ENCODE data around the gene CROCC2.
A peak's percentile ranks its signal among the peaks of the same experiment; 100 is the strongest.

CROCC2 gene

DNA sequence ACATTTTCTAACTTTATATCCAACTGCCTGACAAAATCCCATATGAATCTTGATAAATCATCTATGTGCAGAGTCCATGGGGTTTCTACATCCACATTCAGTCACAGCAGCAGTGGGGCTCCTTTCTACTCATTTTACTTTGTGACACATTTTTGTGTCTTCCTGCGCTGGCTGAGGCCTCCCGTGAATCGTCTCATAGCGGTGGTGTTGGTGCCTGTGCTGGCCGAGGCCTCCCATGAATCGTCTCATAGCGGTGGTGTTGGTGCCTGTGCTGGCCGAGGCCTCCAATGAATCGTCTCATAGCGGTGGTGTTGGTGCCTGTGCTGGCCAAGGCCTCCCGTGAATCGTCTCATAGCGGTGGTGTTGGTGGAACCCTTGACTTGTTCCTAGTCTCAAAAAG lies 109.3 kb downstream of the CROCC2 start:
- DNase-seq (ENCODE audit: low spot score): no peak

DNA sequence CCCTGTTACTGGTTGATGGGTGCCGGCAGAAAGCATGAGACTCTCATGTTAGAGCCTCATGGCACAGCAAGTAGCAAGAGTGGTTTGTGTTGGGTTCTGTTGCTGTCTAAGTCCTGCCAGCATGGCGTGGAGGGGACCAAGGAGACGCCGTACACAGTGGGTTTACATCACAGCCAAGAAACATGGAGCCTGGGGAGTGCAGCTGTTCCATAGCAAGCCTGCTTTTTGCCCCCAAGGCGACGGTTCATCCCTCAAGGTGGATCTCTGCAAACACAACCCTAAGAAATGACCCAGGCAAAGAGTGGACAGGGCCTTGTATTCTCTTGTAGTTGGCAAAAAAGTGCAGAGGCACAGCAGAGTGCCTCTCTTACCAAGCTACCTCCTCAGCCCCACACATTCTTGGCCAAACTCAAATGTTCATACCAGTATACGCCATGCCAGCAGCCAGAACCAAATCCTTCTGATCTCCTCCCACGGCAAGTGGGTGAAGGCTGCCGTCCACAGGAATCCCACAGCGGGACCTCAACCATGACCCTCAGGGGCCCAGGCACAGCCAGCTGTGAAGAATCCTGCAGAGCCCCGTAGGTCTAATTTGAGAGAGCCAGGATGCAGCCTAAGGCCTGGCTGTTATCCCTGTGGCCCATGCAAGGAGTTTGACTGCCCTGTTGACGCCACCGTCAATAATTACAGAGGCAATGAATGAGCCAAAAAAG lies 111.2 kb downstream of the CROCC2 start:
- no peak for DNase-seq (ENCODE audit: low spot score)

DNA sequence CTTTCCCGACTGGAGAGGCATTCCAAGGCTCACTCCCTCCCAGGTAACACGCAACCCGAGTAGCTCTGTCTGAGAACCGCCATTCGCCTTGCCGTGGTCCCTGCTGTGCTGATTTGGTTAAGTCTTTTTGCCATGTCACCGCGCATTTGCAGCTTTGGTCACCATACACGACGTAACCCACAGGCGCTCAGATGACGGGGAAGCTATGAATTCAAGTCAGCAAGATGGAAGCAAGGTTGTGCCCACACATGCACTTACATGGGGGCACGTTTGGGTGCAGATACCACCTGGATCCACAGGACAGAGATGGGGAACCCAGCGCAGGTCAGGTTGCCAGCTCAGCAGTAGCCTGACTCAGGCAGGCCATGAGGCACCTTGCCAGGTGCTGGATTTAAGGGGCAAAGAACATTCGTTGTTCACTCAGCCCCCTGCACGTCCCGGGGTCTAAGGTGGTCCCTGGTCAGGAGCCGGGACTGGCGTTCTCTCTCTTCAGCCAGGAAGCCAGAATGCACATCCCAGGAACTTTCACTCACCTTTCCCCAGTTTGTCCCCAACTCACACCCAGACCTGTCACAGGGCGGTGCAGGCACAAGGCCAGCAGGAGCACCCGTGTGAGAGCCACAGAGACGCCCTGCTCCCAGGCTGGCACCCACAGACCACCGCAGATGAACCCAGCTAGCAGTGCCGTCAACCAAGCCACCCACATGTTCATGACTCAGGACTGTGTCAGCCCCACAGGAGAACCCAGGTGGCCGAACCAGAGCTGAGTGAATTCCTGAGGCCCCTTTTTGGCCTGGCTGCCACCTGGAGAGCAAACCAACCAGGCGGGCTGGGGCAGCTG lies 112.1 kb downstream of the CROCC2 start:
- DNase-seq (ENCODE audit: low spot score): no peak

DNA sequence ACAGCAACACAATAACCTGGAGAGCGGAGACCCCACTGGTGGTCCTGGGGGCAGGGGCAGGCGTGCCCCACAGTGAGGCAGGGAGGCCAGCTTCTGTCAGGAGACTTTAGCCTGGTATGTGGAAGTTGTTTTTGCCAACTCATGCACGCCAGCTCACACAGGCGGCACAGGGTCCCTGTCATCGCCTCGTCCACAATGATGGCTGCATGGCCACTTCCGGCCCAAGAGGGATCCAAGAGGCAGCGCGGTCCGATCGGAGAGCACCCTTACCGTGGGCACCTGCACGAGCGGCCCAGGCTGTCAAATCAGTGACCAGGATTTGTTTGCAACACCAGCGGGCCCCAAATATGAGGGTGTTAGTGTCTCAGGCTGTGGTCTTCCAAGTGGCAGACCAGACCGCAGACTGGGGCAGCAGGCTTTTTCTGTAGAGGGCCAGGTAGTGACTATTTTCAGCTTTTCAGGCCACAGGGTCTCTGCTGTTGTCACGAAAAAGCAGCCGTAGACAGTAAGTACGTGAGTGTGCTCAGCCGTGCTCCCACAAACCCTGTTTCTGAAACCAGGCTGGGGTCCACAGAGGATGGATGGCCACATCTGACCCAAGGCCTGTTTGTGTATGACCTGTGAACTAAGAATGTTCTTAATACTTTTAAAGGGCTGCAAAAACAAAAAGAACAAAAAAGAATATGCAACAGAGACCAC lies 113.5 kb downstream of the CROCC2 start:
- no peak for DNase-seq (ENCODE audit: low spot score)

- no peak for DNase-seq (ENCODE audit: low spot score)
Observed at GRCh38 chr2:241020201-241020600, 114.1 kb downstream of the CROCC2 start.

- no peak for DNase-seq (ENCODE audit: low spot score)
Observed at GRCh38 chr2:241020629-241021190, 114.6 kb downstream of the CROCC2 start.

GRCh38 chr2:241025639-241026038 lies 119.5 kb downstream of the CROCC2 start:
- no peak for DNase-seq (ENCODE audit: low spot score)

DNA sequence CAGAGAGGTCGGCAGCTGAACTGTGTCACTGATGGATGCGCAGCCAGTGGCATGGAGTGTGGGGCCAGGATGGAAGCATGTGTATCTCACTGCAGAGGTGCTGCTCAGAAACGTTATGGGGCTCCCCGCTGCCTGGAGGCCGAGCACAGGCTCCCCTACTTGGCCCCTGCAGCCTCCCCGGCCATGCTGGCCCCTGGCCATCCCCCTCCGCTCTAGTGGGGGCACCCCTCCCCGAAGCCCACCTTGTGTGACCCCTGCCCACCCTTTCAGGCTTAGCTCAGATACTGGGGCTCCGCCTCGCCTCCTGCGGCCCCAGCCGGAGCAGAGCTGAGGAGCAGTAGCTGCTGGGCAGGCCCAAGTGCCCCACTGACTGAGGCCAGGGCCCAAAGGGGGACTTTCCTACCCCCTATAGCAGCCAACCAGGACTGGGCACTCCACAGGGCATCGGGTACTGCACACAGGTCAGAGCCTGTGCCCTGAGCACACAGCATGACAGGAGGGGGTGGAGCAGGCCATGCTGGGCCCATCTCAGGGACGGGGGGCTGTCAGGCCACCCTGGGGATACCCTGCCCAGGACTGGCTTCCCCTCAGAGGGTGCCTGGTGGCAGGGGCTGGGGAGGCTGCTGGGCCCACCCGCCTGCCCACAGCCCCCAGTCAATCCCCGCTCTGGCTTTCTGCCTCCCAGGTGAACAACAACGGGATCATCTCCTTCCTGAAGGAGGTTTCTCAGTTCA lies 123.6 kb downstream of the CROCC2 start:
- DNase-seq (ENCODE audit: low spot score): no peak

DNA sequence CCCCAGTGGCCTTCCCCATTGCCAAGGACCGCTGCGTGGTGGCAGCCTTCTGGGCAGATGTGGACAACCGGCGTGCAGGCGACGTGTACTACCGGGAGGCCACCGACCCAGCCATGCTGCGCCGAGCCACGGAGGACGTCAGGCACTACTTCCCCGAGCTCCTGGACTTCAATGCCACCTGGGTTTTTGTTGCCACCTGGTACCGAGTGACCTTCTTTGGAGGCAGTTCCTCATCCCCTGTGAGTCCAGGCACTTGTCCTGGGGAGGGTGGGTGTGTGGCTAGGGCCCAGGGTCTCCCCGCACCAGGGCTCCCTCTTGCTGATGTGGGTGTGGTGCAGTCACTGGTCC lies 124.2 kb downstream of the CROCC2 start:
- no peak for DNase-seq (ENCODE audit: low spot score)

- DNase-seq (ENCODE audit: low spot score): no peak
Observed at GRCh38 chr2:241030883-241031282, 124.7 kb downstream of the CROCC2 start.

DNA sequence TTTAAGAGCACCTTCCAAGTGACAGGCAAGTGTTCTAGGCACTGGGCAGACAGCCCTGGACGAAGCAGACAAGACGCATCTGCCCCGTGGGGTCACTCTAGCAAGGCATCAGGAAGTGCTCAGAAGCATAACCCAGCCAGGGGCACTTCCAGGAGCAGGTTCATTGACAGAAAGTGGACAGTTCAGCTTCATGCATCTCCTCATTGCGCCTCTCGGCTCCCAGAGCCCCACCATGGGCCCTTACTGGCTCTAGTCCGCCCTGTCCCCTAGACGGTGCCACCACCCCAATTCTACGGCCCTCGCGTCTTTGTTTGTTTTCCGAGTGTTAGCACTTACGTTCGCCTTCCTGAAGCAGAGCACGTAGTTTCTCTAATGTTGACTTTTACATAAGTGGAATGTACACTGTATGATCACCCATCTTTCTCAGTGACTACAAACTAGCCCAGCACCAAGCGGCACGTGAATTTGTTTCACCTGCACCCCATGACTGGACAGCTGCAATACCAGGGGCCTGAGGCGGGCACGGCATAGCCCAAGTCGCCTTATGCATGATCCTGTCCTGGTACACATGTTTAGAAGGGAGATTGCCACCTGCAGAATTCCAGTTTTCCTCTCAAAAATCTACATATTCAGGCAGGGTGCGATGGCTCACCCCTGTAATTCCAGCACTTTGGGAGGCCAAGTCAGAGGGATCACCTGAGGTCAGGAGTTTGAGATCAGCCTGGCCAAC lies 125.5 kb downstream of the CROCC2 start:
- no peak for DNase-seq (ENCODE audit: low spot score)

DNA sequence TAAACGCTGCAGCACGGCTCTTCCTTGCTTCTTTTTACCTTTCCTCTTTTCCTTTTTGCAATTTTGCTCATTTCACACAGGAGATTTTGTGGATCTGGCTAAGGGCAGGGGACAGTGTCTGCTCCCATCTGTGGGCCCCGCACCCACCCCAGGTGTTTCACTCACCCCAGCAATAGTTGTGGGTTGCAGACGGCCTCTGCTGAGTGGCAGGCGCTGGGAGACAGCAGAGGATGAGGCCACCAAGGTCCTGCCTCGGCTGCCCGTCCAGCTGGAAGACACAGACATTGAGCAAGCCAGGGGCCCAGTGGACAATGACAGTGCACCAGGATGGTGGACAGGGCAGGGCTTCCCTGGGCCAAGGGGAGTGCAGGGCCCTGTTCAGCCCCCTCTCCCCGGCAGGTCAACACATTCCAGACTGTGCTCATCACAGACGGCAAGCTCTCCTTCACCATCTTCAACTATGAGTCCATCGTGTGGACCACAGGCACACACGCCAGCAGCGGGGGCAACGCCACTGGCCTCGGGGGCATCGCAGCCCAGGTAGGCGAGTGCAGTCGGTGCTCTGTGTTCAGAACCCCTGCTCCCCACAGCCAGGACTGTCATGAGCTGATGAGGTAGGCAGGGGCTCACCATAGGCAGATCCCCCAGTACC lies 127.3 kb downstream of the CROCC2 start:
- no peak for DNase-seq (ENCODE audit: low spot score)

- DNase-seq (ENCODE audit: low spot score): no peak
Observed at GRCh38 chr2:241033994-241034393, 127.9 kb downstream of the CROCC2 start.

GRCh38 chr2:241034490-241035141 lies 128.5 kb downstream of the CROCC2 start:
- DNase-seq (ENCODE audit: low spot score): no peak

DNA sequence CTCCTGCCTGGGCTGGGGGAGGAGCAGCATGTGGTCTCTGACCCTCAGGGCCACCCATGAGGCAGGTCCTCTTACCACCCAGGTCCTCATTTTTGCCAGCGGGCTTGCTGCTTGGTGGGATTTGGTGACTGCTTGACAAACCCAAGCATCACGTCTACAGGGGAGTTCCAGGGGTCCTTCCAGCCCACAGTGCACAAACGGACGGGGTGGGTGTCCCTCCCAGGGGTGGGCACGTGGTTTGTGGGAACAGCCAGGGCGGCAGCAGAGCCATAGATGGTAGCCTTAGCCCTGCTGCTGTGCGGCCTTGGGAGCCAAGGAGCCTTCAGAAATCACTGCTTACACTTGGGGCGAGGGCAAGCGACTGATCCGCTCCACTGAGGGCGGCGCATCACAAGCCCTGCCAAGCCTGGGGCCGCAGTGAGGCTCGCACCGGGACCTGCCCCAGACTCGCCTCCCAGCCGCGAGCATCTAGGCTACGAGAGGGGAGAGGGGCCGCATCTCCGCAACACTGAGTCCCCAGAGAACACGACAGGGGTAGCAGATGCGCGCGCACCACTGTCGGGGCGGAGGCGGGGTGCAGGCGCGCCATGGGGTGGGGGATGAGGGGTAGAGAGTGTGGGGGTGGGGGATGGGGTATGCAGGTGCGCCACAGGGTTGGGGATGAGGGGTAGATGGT lies 129.1 kb downstream of the CROCC2 start:
- peak; percentile 88 for DNase-seq (ENCODE audit: low spot score)

- DNase-seq (ENCODE audit: low spot score): peak; percentile 70
Observed at GRCh38 chr2:241035818-241036396, 129.8 kb downstream of the CROCC2 start.

- peak; percentile 84 for DNase-seq (ENCODE audit: low spot score)
Observed at GRCh38 chr2:241036397-241036963, 130.3 kb downstream of the CROCC2 start.

GRCh38 chr2:241036964-241037421 lies 130.9 kb downstream of the CROCC2 start:
- peak; percentile 53 for DNase-seq (ENCODE audit: low spot score)

- no peak for DNase-seq (ENCODE audit: low spot score)
Observed at GRCh38 chr2:241037498-241037897, 131.4 kb downstream of the CROCC2 start.

Measured in iPS-NIHi11 (cell line).